ENCODE results near the gene ZC3HAV1L.

GRCh38 chr7:139072796-139073195 lies 37.0 kb upstream of the ZC3HAV1L start:
- TF ChIP-seq CTCF (IDR thresholded peaks at IDR 0.05): no peak
- TF ChIP-seq POLR2A (IDR thresholded peaks at IDR 0.05; ENCODE audit: low read depth): no peak
- no peak for TF ChIP-seq EP300 (IDR thresholded peaks at IDR 0.05)

Measured in esophagus muscularis mucosa (tissue), 4 donors.